GM23338 (cell line): ENCODE data around the gene SRSF7. TPM values are rescaled to one million over a fixed set of nuclear protein-coding genes. Genes with fewer than 3 reads are reported as not detected.

ENCODE experiments used
- ATAC-seq: fragments of 200-7000 bp; cut with Tn5 transposase; 3 replicates; pipeline ENCODE4 v1.9.1; 2020
- DNase-seq: peaks from one replicate; pipeline ENCODE4 v3.0.0-alpha.2; 2015; ENCODE audit warnings: low spot score
- H2AFZ ChIP-seq: fragments of 200-600 bp; sonication (generic); 2 replicates; pipeline ENCODE4 v1.8.0; 2016; ENCODE audit warnings: antibody characterized with exemption, mild to moderate bottlenecking, moderate library complexity
- H3F3A ChIP-seq: fragments of 200-600 bp; sonication (generic); replicated peaks from 2 replicates; pipeline ENCODE4 v1.8.0; 2017; ENCODE audit warnings: antibody characterized with exemption, mixed run types, low read depth
- H3K27ac ChIP-seq: fragments of 200-600 bp; sonication (generic); 2 replicates; pipeline ENCODE4 v1.6.1; 2016; ENCODE audit warnings: low read depth
- H3K27me3 ChIP-seq: fragments of 200-600 bp; sonication (generic); 2 replicates; pipeline ENCODE4 v1.8.0; 2016; ENCODE audit warnings: mild to moderate bottlenecking, mixed run types, moderate library complexity; ENCODE audit not compliant: insufficient read depth
- H3K36me3 ChIP-seq: fragments of 200-600 bp; sonication (generic); 2 replicates; pipeline ENCODE4 v1.8.0; 2016; ENCODE audit warnings: mild to moderate bottlenecking; ENCODE audit not compliant: insufficient read depth
- H3K4me1 ChIP-seq: fragments of 200-600 bp; sonication (generic); 2 replicates; pipeline ENCODE4 v1.8.0; 2016; ENCODE audit warnings: mild to moderate bottlenecking, moderate library complexity; ENCODE audit not compliant: insufficient read depth
- H3K4me2 ChIP-seq: fragments of 200-600 bp; sonication (generic); 2 replicates; pipeline ENCODE4 v1.7.1; 2017; ENCODE audit warnings: mixed run types
- H3K4me3 ChIP-seq: fragments of 200-600 bp; sonication (generic); 2 replicates; pipeline ENCODE4 v1.6.1; 2016; ENCODE audit warnings: mixed run types
- H3K79me2 ChIP-seq: fragments of 200-600 bp; sonication (generic); replicated peaks from 2 replicates; pipeline ENCODE4 v1.8.0; 2017; ENCODE audit warnings: mild to moderate bottlenecking; ENCODE audit not compliant: insufficient read depth
- H3K9me2 ChIP-seq: fragments of 200-600 bp; sonication (generic); 2 replicates; pipeline ENCODE4 v1.8.0; 2017; ENCODE audit not compliant: insufficient read depth
- H4K20me1 ChIP-seq: fragments of 200-600 bp; sonication (generic); replicated peaks from 2 replicates; pipeline ENCODE4 v1.8.0; 2017; ENCODE audit warnings: mild to moderate bottlenecking; ENCODE audit not compliant: insufficient read depth
- H3K27ac Mint-ChIP-seq: 2 replicates; pipeline ENCODE4 v1.8.0; 2020; ENCODE audit warnings: inconsistent platforms, mild to moderate bottlenecking, moderate library complexity, mixed read lengths
- H3K27me3 Mint-ChIP-seq: 3 replicates; pipeline ENCODE4 v1.8.0; 2022; ENCODE audit warnings: low read depth, mild to moderate bottlenecking, moderate library complexity, mixed read lengths, inconsistent platforms; ENCODE audit not compliant: insufficient read depth, poor library complexity
- H3K36me3 Mint-ChIP-seq: 3 replicates; pipeline ENCODE4 v1.8.0; 2021; ENCODE audit warnings: low read depth, mild to moderate bottlenecking, inconsistent platforms, moderate library complexity, mixed read lengths
- H3K4me1 Mint-ChIP-seq: 3 replicates; pipeline ENCODE4 v1.8.0; 2020; ENCODE audit warnings: mild to moderate bottlenecking, inconsistent platforms, mixed read lengths
- H3K4me3 Mint-ChIP-seq: 3 replicates; pipeline ENCODE4 v1.8.0; 2021; ENCODE audit warnings: moderate library complexity, mild to moderate bottlenecking, inconsistent platforms, mixed read lengths
- H3K9me3 Mint-ChIP-seq: 3 replicates; pipeline ENCODE4 v1.8.0; 2020; ENCODE audit warnings: moderate library complexity, mild to moderate bottlenecking, inconsistent platforms, mixed read lengths
- CREB1 ChIP-seq: fragments of 250-450 bp; sonication (Bioruptor Pico); IDR thresholded peaks from 2 replicates; pipeline ENCODE4 v1.5.0; 2020; ENCODE audit warnings: low read depth, mild to moderate bottlenecking, moderate library complexity
- EZH2phosphoT487 ChIP-seq: fragments of 200-600 bp; sonication (generic); IDR thresholded peaks from one replicate; pipeline ENCODE4 v1.8.1; 2018; ENCODE audit warnings: antibody characterized with exemption; ENCODE audit not compliant: unreplicated experiment
- JUNB ChIP-seq: IDR thresholded peaks from one replicate; pipeline ENCODE4 v1.6.1; 2016; ENCODE audit warnings: antibody characterized with exemption; ENCODE audit not compliant: unreplicated experiment
- NANOG ChIP-seq: IDR thresholded peaks from 2 replicates; pipeline ENCODE4 v1.6.1; 2016; ENCODE audit warnings: antibody characterized with exemption, borderline replicate concordance
- POLR2AphosphoS5 ChIP-seq: IDR thresholded peaks from 2 replicates; pipeline ENCODE4 v1.6.1; 2016; ENCODE audit warnings: antibody characterized with exemption, low read depth
- STAT1 ChIP-seq: IDR thresholded peaks from one replicate; pipeline ENCODE4 v1.6.1; 2016; ENCODE audit warnings: antibody characterized with exemption; ENCODE audit not compliant: unreplicated experiment
- ZNF114 ChIP-seq: fragments of 250-450 bp; sonication (Bioruptor Pico); IDR thresholded peaks from 2 replicates; pipeline ENCODE4 v1.5.0; 2020; ENCODE audit warnings: mild to moderate bottlenecking, moderate library complexity
- ZNF331 ChIP-seq: fragments of 250-450 bp; sonication (Bioruptor Pico); IDR thresholded peaks from 2 replicates; pipeline ENCODE4 v1.5.0; 2020; ENCODE audit warnings: low read depth, mild to moderate bottlenecking, moderate library complexity
- polyA plus RNA-seq: library from polyadenylated mRNA; unstranded; fragments of >200 nt; fragmentation: Nextera tagmentation; extraction: Ambion mirVana; gene quantifications from 2 replicates; pipeline ENCODE4 v1.2.1, GENCODE V29; 2016
- total RNA-seq: library from RNA; depleted of rRNA; stranded (reverse); fragments of >200 nt; shearing (Covaris generic); gene quantifications from 2 replicates; pipeline ENCODE4 v1.2.3, GENCODE V29; 2014
- TF ChIP-seq, protein P1 (sequence below): fragments of 250-450 bp; sonication (Bioruptor Pico); IDR thresholded peaks from 2 replicates; pipeline ENCODE4 v1.5.0; 2020; ENCODE audit warnings: mild to moderate bottlenecking, moderate library complexity
- TF ChIP-seq, protein P2 (sequence below): IDR thresholded peaks from one replicate; pipeline ENCODE4 v1.6.1; 2018; ENCODE audit warnings: antibody characterized with exemption; ENCODE audit not compliant: unreplicated experiment

Gene SRSF7
- total and polyA plus RNA-seq, 2 experiments from 2014 or later: 251 to 572 TPM

DNA sequence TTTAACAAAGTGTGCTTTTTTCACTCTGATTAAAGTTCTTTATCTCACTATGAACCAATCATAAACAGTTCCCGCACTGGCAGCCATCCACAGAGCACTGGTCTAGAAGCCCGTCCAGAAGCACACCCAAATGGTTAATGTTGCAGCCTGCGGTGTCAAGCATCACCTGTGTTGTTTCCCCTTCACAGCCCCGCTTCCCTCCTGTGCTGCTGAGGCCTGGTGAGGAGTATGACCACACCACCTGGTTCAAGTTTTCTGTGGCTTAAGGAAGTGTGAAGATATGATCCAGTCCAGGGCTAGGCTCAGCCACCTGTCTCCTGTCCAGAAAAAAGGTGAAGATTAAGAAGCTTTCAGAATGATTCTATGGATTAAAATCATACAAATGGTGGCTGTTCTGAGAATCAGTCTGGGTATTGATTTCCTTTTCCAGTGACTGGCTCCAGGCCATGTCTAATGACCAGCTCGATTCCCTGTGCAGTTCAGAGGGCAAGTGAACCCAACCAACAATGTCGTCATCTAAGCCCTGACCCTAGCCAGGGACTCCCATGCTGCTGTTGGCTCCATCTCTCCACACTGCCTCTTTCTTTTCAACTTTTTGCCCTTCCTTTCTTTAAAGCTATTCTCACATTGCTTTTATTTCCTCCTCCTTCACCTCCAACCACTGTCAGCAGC lies 17.7 kb downstream of the SRSF7 start (continued):
- TF ChIP-seq, protein P1, sequence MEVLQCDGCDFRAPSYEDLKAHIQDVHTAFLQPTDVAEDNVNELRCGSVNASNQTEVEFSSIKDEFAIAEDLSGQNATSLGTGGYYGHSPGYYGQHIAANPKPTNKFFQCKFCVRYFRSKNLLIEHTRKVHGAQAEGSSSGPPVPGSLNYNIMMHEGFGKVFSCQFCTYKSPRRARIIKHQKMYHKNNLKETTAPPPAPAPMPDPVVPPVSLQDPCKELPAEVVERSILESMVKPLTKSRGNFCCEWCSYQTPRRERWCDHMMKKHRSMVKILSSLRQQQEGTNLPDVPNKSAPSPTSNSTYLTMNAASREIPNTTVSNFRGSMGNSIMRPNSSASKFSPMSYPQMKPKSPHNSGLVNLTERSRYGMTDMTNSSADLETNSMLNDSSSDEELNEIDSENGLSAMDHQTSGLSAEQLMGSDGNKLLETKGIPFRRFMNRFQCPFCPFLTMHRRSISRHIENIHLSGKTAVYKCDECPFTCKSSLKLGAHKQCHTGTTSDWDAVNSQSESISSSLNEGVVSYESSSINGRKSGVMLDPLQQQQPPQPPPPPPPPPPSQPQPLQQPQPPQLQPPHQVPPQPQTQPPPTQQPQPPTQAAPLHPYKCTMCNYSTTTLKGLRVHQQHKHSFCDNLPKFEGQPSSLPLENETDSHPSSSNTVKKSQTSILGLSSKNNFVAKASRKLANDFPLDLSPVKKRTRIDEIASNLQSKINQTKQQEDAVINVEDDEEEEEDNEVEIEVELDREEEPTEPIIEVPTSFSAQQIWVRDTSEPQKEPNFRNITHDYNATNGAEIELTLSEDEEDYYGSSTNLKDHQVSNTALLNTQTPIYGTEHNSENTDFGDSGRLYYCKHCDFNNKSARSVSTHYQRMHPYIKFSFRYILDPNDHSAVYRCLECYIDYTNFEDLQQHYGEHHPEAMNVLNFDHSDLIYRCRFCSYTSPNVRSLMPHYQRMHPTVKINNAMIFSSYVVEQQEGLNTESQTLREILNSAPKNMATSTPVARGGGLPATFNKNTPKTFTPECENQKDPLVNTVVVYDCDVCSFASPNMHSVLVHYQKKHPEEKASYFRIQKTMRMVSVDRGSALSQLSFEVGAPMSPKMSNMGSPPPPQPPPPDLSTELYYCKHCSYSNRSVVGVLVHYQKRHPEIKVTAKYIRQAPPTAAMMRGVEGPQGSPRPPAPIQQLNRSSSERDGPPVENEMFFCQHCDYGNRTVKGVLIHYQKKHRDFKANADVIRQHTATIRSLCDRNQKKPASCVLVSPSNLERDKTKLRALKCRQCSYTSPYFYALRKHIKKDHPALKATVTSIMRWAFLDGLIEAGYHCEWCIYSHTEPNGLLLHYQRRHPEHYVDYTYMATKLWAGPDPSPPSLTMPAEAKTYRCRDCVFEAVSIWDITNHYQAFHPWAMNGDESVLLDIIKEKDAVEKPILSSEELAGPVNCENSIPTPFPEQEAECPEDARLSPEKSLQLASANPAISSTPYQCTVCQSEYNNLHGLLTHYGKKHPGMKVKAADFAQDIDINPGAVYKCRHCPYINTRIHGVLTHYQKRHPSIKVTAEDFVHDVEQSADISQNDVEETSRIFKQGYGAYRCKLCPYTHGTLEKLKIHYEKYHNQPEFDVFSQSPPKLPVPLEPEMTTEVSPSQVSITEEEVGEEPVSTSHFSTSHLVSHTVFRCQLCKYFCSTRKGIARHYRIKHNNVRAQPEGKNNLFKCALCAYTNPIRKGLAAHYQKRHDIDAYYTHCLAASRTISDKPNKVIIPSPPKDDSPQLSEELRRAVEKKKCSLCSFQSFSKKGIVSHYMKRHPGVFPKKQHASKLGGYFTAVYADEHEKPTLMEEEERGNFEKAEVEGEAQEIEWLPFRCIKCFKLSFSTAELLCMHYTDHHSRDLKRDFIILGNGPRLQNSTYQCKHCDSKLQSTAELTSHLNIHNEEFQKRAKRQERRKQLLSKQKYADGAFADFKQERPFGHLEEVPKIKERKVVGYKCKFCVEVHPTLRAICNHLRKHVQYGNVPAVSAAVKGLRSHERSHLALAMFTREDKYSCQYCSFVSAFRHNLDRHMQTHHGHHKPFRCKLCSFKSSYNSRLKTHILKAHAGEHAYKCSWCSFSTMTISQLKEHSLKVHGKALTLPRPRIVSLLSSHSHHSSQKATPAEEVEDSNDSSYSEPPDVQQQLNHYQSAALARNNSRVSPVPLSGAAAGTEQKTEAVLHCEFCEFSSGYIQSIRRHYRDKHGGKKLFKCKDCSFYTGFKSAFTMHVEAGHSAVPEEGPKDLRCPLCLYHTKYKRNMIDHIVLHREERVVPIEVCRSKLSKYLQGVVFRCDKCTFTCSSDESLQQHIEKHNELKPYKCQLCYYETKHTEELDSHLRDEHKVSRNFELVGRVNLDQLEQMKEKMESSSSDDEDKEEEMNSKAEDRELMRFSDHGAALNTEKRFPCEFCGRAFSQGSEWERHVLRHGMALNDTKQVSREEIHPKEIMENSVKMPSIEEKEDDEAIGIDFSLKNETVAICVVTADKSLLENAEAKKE: no peak
- TF ChIP-seq ZNF331 (CRISPR knock-in tag) (no peak), STAT1 (no peak), EZH2phosphoT487 (no peak), JUNB (no peak), CREB1 (CRISPR knock-in tag) (no peak), NANOG (no peak)

DNA sequence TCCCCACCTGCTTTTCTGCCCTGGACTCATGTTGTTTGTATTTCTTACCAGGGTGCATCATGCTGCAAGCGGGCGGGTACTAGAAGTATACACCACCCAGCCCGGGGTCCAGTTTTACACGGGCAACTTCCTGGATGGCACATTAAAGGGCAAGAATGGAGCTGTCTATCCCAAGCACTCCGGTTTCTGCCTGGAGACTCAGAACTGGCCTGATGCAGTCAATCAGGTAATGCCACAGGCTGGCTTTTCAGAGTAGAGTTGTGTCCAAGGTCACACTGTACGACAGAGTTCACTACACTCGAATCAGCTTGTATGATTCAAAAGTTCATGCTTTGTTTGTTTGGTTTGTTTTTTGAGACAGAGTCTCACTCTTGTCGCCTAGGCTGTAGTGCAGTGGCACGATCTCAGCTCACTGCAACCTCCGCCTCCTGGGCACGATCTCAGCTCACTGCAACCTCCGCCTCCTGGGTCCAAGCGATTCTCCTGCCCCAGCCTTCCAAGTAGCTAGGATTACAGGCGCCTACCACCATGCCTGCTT lies 19.4 kb downstream of the SRSF7 start:
- no peaks in the 10 kb centered on the region for H3K9me3 Mint-ChIP-seq
- no peak for TF ChIP-seq POLR2AphosphoS5
- TF ChIP-seq, protein P2, sequence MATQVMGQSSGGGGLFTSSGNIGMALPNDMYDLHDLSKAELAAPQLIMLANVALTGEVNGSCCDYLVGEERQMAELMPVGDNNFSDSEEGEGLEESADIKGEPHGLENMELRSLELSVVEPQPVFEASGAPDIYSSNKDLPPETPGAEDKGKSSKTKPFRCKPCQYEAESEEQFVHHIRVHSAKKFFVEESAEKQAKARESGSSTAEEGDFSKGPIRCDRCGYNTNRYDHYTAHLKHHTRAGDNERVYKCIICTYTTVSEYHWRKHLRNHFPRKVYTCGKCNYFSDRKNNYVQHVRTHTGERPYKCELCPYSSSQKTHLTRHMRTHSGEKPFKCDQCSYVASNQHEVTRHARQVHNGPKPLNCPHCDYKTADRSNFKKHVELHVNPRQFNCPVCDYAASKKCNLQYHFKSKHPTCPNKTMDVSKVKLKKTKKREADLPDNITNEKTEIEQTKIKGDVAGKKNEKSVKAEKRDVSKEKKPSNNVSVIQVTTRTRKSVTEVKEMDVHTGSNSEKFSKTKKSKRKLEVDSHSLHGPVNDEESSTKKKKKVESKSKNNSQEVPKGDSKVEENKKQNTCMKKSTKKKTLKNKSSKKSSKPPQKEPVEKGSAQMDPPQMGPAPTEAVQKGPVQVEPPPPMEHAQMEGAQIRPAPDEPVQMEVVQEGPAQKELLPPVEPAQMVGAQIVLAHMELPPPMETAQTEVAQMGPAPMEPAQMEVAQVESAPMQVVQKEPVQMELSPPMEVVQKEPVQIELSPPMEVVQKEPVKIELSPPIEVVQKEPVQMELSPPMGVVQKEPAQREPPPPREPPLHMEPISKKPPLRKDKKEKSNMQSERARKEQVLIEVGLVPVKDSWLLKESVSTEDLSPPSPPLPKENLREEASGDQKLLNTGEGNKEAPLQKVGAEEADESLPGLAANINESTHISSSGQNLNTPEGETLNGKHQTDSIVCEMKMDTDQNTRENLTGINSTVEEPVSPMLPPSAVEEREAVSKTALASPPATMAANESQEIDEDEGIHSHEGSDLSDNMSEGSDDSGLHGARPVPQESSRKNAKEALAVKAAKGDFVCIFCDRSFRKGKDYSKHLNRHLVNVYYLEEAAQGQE: no peak
- TF ChIP-seq ZNF114 (CRISPR knock-in tag): no peak
- no peak for TF ChIP-seq CREB1 (CRISPR knock-in tag)
- no peak for TF ChIP-seq STAT1

More for the DNA sequence above, 19.4 kb downstream of the SRSF7 start:
- no peak overlapping the region for H3K4me2 ChIP-seq
- no peaks in the 10 kb centered on the region for H3K4me1 ChIP-seq
- peaks cover 3% of the 10 kb centered on the region for H3K27me3 Mint-ChIP-seq
- H3K36me3 Mint-ChIP-seq: peaks cover 4% of the 10 kb centered on the region; the same call in 2 of the 3 replicates
- no peaks in the 10 kb centered on the region for H3K9me2 ChIP-seq
- no peak overlapping the region for H3K27ac ChIP-seq
- no peaks in the 10 kb centered on the region for H3K27me3 ChIP-seq
- ATAC-seq (no peak), DNase-seq (no peak)
- H3K4me3 Mint-ChIP-seq: no peak overlapping the region
- no peak overlapping the region for H3K27ac Mint-ChIP-seq
- no peaks in the 10 kb centered on the region for H3K79me2 ChIP-seq
- 0 out of 2 replicates have a peak, but pooled peaks cover 4% of the 10 kb centered on the region for H3F3A ChIP-seq
- H3K36me3 ChIP-seq: no peaks in the 10 kb centered on the region
- H2AFZ ChIP-seq: no peak overlapping the region
- H3K4me3 ChIP-seq: no peak overlapping the region
- peaks cover 5% of the 10 kb centered on the region; the same call in 2 of the 3 replicates for H3K4me1 Mint-ChIP-seq
- H4K20me1 ChIP-seq: no peaks in the 10 kb centered on the region; the same call in none of the 2 replicates
